ENCODE results near the gene CELF4.

CELF4 gene

DNA sequence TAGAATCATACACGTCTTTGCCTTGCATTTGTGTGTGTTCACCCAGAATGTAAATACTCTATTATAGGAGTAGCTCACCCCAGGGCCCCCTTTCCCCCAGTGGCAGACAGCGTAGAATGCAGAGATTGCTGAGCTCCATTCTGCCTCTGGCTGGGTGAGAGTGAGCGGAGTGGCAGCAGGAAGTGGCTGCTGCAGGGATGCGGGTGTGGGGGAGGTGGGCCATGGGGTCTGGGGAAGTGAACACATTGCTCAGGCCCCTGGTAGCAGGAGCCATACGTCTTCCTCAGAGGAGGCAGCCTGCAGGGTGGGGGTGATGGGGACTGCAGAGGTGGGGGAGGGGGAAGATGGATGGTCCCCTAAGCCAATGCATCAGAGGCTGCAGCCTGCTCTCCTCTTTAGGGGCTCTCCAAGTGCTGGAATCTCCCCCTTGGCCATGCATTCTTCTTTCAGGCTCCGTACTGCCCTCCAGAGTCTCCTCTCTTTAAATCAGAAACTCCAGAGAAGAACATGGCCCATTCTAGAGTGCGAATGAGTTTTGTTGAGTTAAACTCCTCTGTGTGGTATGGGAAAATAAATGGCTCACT is 72.2 kb downstream of the CELF4 start:
- H3K4me3 ChIP-seq (ENCODE audit: low read depth, low read length), result no peak overlapping the region
- H3K27ac ChIP-seq, result no peak overlapping the region
- H3K36me3 ChIP-seq (replicated peaks), result no peaks in the 10 kb centered on the region
- TF ChIP-seq, protein P1, sequence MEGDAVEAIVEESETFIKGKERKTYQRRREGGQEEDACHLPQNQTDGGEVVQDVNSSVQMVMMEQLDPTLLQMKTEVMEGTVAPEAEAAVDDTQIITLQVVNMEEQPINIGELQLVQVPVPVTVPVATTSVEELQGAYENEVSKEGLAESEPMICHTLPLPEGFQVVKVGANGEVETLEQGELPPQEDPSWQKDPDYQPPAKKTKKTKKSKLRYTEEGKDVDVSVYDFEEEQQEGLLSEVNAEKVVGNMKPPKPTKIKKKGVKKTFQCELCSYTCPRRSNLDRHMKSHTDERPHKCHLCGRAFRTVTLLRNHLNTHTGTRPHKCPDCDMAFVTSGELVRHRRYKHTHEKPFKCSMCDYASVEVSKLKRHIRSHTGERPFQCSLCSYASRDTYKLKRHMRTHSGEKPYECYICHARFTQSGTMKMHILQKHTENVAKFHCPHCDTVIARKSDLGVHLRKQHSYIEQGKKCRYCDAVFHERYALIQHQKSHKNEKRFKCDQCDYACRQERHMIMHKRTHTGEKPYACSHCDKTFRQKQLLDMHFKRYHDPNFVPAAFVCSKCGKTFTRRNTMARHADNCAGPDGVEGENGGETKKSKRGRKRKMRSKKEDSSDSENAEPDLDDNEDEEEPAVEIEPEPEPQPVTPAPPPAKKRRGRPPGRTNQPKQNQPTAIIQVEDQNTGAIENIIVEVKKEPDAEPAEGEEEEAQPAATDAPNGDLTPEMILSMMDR (IDR thresholded peaks at IDR 0.05; ENCODE audit: low read depth, low read length, missing control alignments), result no peak
- in situ Hi-C loops (cut with HindIII; ENCODE audit: low pct_ligation_motif_present, low sequenced_read_pairs), result no loop called here
- no peak for DNase-seq
- H3K27me3 ChIP-seq (replicated peaks), result no peaks in the 10 kb centered on the region

DNA sequence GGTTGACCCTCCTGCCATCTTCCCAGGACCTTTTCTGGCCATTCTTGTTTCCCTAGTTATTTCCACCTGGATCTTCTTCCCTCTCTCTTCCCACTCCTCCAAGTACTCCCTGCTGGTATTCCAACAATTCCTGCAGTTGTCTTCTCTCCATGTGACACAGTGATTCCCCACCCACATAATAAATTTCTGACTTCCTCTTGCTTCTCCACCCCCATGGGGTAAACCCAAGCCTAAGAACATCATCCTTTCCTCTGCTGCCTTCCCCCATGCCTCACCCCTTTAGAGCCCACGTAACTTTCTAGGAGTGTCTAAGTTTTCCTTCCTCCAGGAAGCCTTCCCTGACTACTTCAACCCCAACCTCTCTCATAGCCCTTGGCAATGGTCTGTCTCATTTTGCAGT is 72.6 kb downstream of the CELF4 start:
- DNase-seq, result no peak
- no peak overlapping the region for H3K4me3 ChIP-seq (ENCODE audit: low read depth, low read length)
- H3K36me3 ChIP-seq (replicated peaks), result no peaks in the 10 kb centered on the region
- H3K27me3 ChIP-seq (replicated peaks), result no peaks in the 10 kb centered on the region
- H3K27ac ChIP-seq, result no peak overlapping the region
- in situ Hi-C loops (cut with HindIII; ENCODE audit: low pct_ligation_motif_present, low sequenced_read_pairs), result no loop called here
- TF ChIP-seq, protein P1 (IDR thresholded peaks at IDR 0.05; ENCODE audit: low read depth, low read length, missing control alignments), result no peak

- no peak for DNase-seq
- TF ChIP-seq, protein P1 (IDR thresholded peaks at IDR 0.05; ENCODE audit: low read depth, low read length, missing control alignments), result no peak
- Histone ChIP-seq H3K27ac (no peak overlapping the region), H3K27me3 (replicated peaks) (peaks cover 2% of the 10 kb centered on the region), H3K4me3 (ENCODE audit: low read depth, low read length) (no peak overlapping the region), H3K36me3 (replicated peaks) (no peaks in the 10 kb centered on the region)
- in situ Hi-C loops (cut with HindIII; ENCODE audit: low pct_ligation_motif_present, low sequenced_read_pairs), result no loop called here
These were observed 74.1 kb downstream of the CELF4 start for GRCh38 chr18:37491526-37491925.

DNA sequence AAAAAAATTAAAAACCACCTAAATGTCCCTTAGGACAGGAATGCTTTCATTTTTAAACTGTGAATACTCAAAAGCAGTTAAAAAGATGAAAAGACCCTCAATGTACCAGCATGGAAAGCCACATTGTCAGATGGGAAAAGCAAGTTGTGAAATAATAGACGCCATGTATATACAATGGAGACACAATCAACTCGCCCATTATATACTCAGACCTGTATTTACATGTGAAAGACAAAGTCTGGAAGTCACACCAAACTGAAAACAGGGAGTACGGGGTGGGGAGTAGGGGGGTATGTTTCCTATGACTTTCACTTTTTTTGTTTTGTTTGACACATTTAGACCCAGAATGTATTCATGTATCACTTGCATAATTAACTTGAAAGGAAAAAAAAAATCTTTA is 75.6 kb downstream of the CELF4 start:
- no peak overlapping the region for H3K4me3 ChIP-seq (ENCODE audit: low read depth, low read length)
- H3K36me3 ChIP-seq (replicated peaks), result no peaks in the 10 kb centered on the region
- no peak overlapping the region for H3K27ac ChIP-seq
- TF ChIP-seq, protein P1 (IDR thresholded peaks at IDR 0.05; ENCODE audit: low read depth, low read length, missing control alignments), result no peak
- in situ Hi-C loops (cut with HindIII; ENCODE audit: low pct_ligation_motif_present, low sequenced_read_pairs), result no loop called here
- peaks cover 14% of the 10 kb centered on the region for H3K27me3 ChIP-seq (replicated peaks)
- no peak for DNase-seq

DNA sequence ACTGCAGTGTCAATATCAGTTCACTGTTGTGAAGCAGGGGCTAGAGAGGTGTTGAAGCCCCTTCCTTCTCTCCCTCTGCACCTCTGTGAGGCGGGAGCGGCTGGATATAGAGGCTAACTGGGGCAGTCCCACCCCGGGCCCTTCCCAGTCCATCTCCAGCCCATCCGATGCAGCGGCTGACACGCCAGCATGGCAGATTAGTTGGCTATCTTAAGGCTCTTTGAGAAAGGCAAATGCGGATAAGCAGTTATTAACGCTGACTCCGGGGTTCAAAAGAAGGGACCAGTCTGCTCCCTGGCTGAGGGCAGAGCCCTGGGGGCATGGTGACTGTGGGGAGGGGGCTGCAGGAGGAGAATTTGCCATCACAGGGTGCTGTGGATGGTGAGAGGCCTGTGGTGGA is 76.6 kb downstream of the CELF4 start:
- TF ChIP-seq, protein P1 (IDR thresholded peaks at IDR 0.05; ENCODE audit: low read depth, low read length, missing control alignments), result no peak
- Histone ChIP-seq H3K27ac (no peak overlapping the region), H3K36me3 (replicated peaks) (no peaks in the 10 kb centered on the region), H3K27me3 (replicated peaks) (peaks cover 17% of the 10 kb centered on the region), H3K4me3 (ENCODE audit: low read depth, low read length) (no peak overlapping the region)
- DNase-seq, result no peak
- in situ Hi-C loops (cut with HindIII; ENCODE audit: low pct_ligation_motif_present, low sequenced_read_pairs), result no loop called here

DNA sequence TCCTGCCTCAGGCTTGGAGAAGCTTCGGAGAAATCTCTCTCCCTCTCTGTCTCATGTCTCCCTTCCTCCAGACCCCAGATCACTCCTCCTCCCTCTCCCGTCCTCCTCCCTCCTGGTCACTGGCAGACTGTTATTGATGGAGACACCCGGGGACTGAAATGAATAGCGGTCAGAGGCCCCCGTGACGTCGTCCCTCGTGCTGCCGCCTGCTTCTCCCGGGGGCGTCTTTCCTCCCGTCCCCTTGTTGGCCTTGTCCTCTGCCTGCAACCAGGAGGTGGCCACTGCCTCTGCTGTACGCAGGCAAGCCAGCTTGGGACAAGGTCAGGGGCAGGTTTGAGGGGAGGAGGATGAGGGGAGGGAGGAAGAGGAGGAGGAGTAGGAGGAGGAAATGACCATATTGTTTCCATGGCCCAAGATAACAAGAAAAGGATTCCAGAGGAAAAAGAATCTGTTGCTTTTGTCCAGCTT is 78.2 kb downstream of the CELF4 start:
- H3K4me3 ChIP-seq (ENCODE audit: low read depth, low read length), result no peak overlapping the region
- H3K27ac ChIP-seq, result no peak overlapping the region
- H3K36me3 ChIP-seq (replicated peaks), result no peaks in the 10 kb centered on the region
- peaks cover 17% of the 10 kb centered on the region for H3K27me3 ChIP-seq (replicated peaks)
- in situ Hi-C loops (cut with HindIII; ENCODE audit: low pct_ligation_motif_present, low sequenced_read_pairs), result no loop called here
- DNase-seq, result no peak
- TF ChIP-seq, protein P1 (IDR thresholded peaks at IDR 0.05; ENCODE audit: low read depth, low read length, missing control alignments), result no peak
